Astrocyte (in vitro differentiated cells and primary cell): ENCODE data around the gene TEX10. TPM values are rescaled to one million over a fixed set of nuclear protein-coding genes. Genes with fewer than 3 reads are reported as not detected.

Experiments used
- DNase-seq: peaks from one replicate; pipeline ENCODE4 v3.0.0-alpha.2; 2010; ENCODE audit warnings: low read depth
- FAIRE-seq: peaks from 2 replicates; lab custom pipeline; 2011; peaks lifted over from hg19 to GRCh38; lab: Jason Lieb, UNC
- H2AFZ ChIP-seq: 2 replicates; pipeline ENCODE4 v1.6.0; 2012; ENCODE audit warnings: low read depth, low read length, inconsistent platforms
- H3K27ac ChIP-seq: 2 replicates; pipeline ENCODE4 v1.5.1; 2011; ENCODE audit warnings: low read depth, low read length, inconsistent platforms
- H3K27me3 ChIP-seq: 2 replicates; pipeline ENCODE4 v1.6.0; 2011; ENCODE audit warnings: low read length, inconsistent platforms; ENCODE audit not compliant: insufficient read depth
- H3K36me3 ChIP-seq: 2 replicates; pipeline ENCODE4 v1.5.1; 2011; ENCODE audit warnings: low read length, inconsistent platforms; ENCODE audit not compliant: insufficient read depth
- H3K4me1 ChIP-seq: 2 replicates; pipeline ENCODE4 v1.5.1; 2011; ENCODE audit warnings: low read length, inconsistent platforms; ENCODE audit not compliant: insufficient read depth
- H3K4me2 ChIP-seq: 2 replicates; pipeline ENCODE4 v1.6.0; 2012; ENCODE audit warnings: low read length, inconsistent platforms
- H3K4me3 ChIP-seq: 2 replicates; pipeline ENCODE4 v1.5.1; 2011; ENCODE audit warnings: low read depth, mild to moderate bottlenecking, low read length, inconsistent platforms; ENCODE audit not compliant: insufficient read depth
- H3K79me2 ChIP-seq: 2 replicates; pipeline ENCODE4 v1.6.0; 2012; ENCODE audit warnings: mild to moderate bottlenecking, low read length, inconsistent platforms; ENCODE audit not compliant: insufficient read depth
- H3K9ac ChIP-seq: 2 replicates; pipeline ENCODE4 v1.6.0; 2012; ENCODE audit warnings: mild to moderate bottlenecking, low read length, inconsistent platforms
- H3K9me3 ChIP-seq: 2 replicates; pipeline ENCODE4 v1.5.1; 2012; ENCODE audit warnings: low read depth, mild to moderate bottlenecking, low read length, inconsistent platforms; ENCODE audit not compliant: insufficient read depth
- H4K20me1 ChIP-seq: 2 replicates; pipeline ENCODE4 v1.6.0; 2012; ENCODE audit warnings: low read length, inconsistent platforms; ENCODE audit not compliant: insufficient read depth
- H3K27ac Mint-ChIP-seq: one replicate; pipeline ENCODE4 v1.8.0; 2021; ENCODE audit warnings: mild to moderate bottlenecking, mixed read lengths; ENCODE audit not compliant: unreplicated experiment
- H3K27me3 Mint-ChIP-seq: one replicate; pipeline ENCODE4 v1.8.0; 2021; ENCODE audit warnings: low read depth, mixed read lengths; ENCODE audit not compliant: unreplicated experiment
- H3K36me3 Mint-ChIP-seq: one replicate; pipeline ENCODE4 v1.8.0; 2021; ENCODE audit warnings: low read depth, mixed read lengths; ENCODE audit not compliant: unreplicated experiment
- H3K4me1 Mint-ChIP-seq: one replicate; pipeline ENCODE4 v1.8.0; 2021; ENCODE audit warnings: low read depth, mixed read lengths; ENCODE audit not compliant: unreplicated experiment
- H3K4me3 Mint-ChIP-seq: one replicate; pipeline ENCODE4 v1.8.0; 2021; ENCODE audit warnings: mild to moderate bottlenecking, moderate library complexity, mixed read lengths; ENCODE audit not compliant: unreplicated experiment
- H3K9me3 Mint-ChIP-seq: one replicate; pipeline ENCODE4 v1.8.0; 2021; ENCODE audit warnings: mild to moderate bottlenecking, mixed read lengths; ENCODE audit not compliant: unreplicated experiment
- EZH2 ChIP-seq: IDR thresholded peaks from 2 replicates; pipeline ENCODE4 v1.6.1; 2012; ENCODE audit warnings: mild to moderate bottlenecking, low read length, inconsistent platforms; ENCODE audit not compliant: insufficient read depth
- total RNA-seq: library from RNA; stranded (reverse); gene quantifications from 2 replicates; pipeline ENCODE4 v1.2.1, GENCODE V29; 2021
- TF ChIP-seq, protein P1 (sequence below): IDR thresholded peaks from 2 replicates; pipeline ENCODE4 v1.5.1; 2011; ENCODE audit warnings: low read depth, mild to moderate bottlenecking, inconsistent platforms, low read length, moderate library complexity; ENCODE audit not compliant: insufficient read depth

Gene TEX10
- total RNA-seq, 1 donor from 2014 or later, result 35.1 TPM

DNA sequence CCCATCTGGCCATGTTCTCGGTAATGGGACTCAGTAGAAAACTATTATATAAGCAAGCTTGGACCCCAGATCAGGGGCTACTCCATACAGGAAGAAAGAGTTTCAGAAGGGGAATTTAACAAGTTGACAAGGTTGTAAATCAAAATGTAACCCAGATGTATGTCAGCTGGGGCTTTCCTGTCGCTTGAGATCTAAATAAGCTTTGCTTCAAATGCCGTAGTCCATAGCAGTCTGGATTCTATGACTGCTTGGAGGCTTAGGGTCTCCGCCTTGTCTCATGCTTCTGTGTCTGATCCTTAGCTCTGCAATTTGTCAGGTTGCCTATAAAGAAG, 70.4 kb downstream of the TEX10 start:
- peaks cover 3% of the 10 kb centered on the region for H3K9me3 Mint-ChIP-seq
- no peak overlapping the region for H3K27ac Mint-ChIP-seq
- no peak overlapping the region for H3K4me2 ChIP-seq
- no peak overlapping the region for H3K4me3 ChIP-seq
- H3K79me2 ChIP-seq, result no peaks in the 10 kb centered on the region
- H3K27ac ChIP-seq, result no peak overlapping the region
- H2AFZ ChIP-seq, result no peak overlapping the region
- no peaks in the 10 kb centered on the region for H3K9me3 ChIP-seq
- no peaks in the 10 kb centered on the region for H3K27me3 ChIP-seq
- FAIRE-seq (no peak), DNase-seq (no peak)
- no peaks in the 10 kb centered on the region for H3K36me3 ChIP-seq
- H3K4me1 Mint-ChIP-seq, result peaks cover 9% of the 10 kb centered on the region
- no peak overlapping the region for H3K4me3 Mint-ChIP-seq
- H3K4me1 ChIP-seq, result peaks cover 3% of the 10 kb centered on the region
- no peak for TF ChIP-seq EZH2
- TF ChIP-seq, protein P1, sequence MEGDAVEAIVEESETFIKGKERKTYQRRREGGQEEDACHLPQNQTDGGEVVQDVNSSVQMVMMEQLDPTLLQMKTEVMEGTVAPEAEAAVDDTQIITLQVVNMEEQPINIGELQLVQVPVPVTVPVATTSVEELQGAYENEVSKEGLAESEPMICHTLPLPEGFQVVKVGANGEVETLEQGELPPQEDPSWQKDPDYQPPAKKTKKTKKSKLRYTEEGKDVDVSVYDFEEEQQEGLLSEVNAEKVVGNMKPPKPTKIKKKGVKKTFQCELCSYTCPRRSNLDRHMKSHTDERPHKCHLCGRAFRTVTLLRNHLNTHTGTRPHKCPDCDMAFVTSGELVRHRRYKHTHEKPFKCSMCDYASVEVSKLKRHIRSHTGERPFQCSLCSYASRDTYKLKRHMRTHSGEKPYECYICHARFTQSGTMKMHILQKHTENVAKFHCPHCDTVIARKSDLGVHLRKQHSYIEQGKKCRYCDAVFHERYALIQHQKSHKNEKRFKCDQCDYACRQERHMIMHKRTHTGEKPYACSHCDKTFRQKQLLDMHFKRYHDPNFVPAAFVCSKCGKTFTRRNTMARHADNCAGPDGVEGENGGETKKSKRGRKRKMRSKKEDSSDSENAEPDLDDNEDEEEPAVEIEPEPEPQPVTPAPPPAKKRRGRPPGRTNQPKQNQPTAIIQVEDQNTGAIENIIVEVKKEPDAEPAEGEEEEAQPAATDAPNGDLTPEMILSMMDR, result no peak
- no peak overlapping the region for H3K9ac ChIP-seq
- peaks cover 23% of the 10 kb centered on the region for H3K36me3 Mint-ChIP-seq
- H4K20me1 ChIP-seq, result no peaks in the 10 kb centered on the region
- H3K27me3 Mint-ChIP-seq, result no peaks in the 10 kb centered on the region

DNA sequence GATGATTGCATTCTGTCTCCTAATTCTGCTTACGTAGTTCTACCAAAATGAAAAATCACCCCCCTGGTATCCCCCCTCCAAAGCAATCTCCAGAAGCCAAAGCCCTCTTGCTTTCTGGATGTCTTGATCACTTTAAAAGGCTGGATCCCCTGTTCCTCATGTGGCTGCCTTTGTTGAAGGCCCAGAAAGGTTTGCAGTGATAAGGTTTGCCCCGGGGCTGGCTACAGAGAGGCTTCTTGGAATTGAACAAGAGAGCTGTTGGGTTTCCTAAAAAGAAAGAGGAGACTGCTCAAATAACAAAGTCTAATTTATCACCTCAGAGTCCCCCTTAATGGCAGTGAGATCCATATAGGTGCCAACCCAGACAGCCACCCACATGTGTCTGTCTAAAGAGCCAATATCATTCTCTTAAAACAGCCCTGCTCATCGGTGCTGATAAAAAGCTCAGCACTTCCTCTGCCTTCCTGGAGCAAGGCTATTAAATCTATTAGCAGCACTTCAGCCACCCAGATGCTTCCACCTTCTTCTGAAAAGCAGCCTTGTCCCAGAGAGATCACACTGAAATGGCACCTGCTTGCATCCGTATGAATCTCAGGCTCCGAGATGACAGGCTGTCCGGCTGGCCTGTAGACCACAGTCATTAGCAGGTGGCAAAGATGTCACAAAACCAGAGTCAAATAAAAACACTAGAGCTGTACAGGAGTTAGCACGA, 70.9 kb downstream of the TEX10 start:
- H3K27me3 ChIP-seq, result no peaks in the 10 kb centered on the region
- DNase-seq, result no peak
- H3K9me3 Mint-ChIP-seq, result peaks cover 3% of the 10 kb centered on the region
- H3K4me2 ChIP-seq, result no peak overlapping the region
- H3K4me1 Mint-ChIP-seq, result peaks cover 14% of the 10 kb centered on the region
- H3K27ac ChIP-seq, result no peak overlapping the region
- no peaks in the 10 kb centered on the region for H3K36me3 ChIP-seq
- H3K4me3 Mint-ChIP-seq, result no peak overlapping the region
- H3K9ac ChIP-seq, result no peak overlapping the region
- H3K36me3 Mint-ChIP-seq, result peaks cover 24% of the 10 kb centered on the region
- no peaks in the 10 kb centered on the region for H3K27me3 Mint-ChIP-seq
- no peak for FAIRE-seq
- H3K27ac Mint-ChIP-seq, result no peak overlapping the region
- H2AFZ ChIP-seq, result no peak overlapping the region
- no peaks in the 10 kb centered on the region for H3K9me3 ChIP-seq
- H3K4me1 ChIP-seq, result peaks cover 8% of the 10 kb centered on the region
- H4K20me1 ChIP-seq, result no peaks in the 10 kb centered on the region
- TF ChIP-seq EZH2, result no peak
- TF ChIP-seq, protein P1, result no peak
- no peak overlapping the region for H3K4me3 ChIP-seq
- no peaks in the 10 kb centered on the region for H3K79me2 ChIP-seq

DNA sequence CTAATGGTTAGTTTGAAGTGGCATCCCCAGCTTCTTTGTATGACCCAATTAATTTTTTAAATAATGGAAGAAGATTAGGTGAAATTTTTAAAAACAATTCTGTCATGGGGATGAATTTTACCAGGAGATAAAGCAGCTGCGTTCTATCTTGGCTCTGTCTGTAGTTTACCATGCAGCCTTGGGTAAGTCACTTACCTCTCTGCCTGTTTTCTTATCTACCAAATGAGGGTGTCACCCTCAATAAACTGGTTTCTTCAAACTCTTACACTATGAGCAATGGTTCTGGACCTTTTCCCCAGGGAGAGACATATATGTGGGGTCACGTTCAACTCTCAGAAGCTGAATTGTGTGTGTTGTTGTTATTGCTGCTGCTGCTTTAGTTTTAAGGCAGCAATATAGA, 71.7 kb downstream of the TEX10 start:
- TF ChIP-seq, protein P1, result no peak
- no peak for TF ChIP-seq EZH2
- Histone ChIP-seq H3K9ac (no peak overlapping the region), H3K4me1 (peaks cover 9% of the 10 kb centered on the region), H3K4me2 (no peak overlapping the region), H4K20me1 (no peaks in the 10 kb centered on the region), H3K4me3 (no peak overlapping the region), H3K27ac (no peak overlapping the region), H3K27me3 (no peaks in the 10 kb centered on the region), H3K79me2 (no peaks in the 10 kb centered on the region), H3K36me3 (no peaks in the 10 kb centered on the region), H3K9me3 (no peaks in the 10 kb centered on the region), H2AFZ (no peak overlapping the region)
- FAIRE-seq (no peak), DNase-seq (no peak)
- Mint-ChIP-seq H3K27ac (no peak overlapping the region), H3K27me3 (no peaks in the 10 kb centered on the region), H3K36me3 (peaks cover 23% of the 10 kb centered on the region), H3K9me3 (peaks cover 3% of the 10 kb centered on the region), H3K4me1 (peaks cover 16% of the 10 kb centered on the region), H3K4me3 (no peak overlapping the region)
